ENCODE measurements around the gene FAM13A.

DNA sequence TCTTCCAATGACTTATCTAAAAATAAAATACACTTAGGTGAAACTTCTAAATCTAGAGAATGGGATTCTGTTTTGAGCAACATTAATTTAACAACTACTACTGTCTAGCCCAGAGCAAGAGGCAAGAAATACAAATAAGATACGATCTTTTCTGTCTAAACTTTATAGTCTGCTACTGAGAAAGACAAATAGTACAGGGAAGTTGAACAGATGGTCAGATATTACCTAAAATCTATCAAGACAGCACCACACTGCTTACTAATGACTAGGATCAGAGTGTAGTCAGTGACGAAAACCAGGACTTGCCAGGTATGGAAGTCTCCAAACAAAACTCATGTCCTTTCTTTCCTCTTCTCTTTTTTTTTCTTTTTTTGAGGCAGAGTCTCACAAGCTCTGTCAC is 7.1 kb downstream of the FAM13A start:
- TF ChIP-seq, protein P1, sequence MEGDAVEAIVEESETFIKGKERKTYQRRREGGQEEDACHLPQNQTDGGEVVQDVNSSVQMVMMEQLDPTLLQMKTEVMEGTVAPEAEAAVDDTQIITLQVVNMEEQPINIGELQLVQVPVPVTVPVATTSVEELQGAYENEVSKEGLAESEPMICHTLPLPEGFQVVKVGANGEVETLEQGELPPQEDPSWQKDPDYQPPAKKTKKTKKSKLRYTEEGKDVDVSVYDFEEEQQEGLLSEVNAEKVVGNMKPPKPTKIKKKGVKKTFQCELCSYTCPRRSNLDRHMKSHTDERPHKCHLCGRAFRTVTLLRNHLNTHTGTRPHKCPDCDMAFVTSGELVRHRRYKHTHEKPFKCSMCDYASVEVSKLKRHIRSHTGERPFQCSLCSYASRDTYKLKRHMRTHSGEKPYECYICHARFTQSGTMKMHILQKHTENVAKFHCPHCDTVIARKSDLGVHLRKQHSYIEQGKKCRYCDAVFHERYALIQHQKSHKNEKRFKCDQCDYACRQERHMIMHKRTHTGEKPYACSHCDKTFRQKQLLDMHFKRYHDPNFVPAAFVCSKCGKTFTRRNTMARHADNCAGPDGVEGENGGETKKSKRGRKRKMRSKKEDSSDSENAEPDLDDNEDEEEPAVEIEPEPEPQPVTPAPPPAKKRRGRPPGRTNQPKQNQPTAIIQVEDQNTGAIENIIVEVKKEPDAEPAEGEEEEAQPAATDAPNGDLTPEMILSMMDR (IDR thresholded peaks at IDR 0.05; ENCODE audit: poor library complexity, severe bottlenecking), result no peak
- TF ChIP-seq POLR2AphosphoS5 (IDR thresholded peaks at IDR 0.05) (no peak), MXI1 (conservative IDR thresholded peaks at IDR 0.05; ENCODE audit: poor library complexity, severe bottlenecking) (no peak), EP300 (conservative IDR thresholded peaks at IDR 0.05; ENCODE audit: poor library complexity, severe bottlenecking) (no peak)
- TF ChIP-seq, protein P2, sequence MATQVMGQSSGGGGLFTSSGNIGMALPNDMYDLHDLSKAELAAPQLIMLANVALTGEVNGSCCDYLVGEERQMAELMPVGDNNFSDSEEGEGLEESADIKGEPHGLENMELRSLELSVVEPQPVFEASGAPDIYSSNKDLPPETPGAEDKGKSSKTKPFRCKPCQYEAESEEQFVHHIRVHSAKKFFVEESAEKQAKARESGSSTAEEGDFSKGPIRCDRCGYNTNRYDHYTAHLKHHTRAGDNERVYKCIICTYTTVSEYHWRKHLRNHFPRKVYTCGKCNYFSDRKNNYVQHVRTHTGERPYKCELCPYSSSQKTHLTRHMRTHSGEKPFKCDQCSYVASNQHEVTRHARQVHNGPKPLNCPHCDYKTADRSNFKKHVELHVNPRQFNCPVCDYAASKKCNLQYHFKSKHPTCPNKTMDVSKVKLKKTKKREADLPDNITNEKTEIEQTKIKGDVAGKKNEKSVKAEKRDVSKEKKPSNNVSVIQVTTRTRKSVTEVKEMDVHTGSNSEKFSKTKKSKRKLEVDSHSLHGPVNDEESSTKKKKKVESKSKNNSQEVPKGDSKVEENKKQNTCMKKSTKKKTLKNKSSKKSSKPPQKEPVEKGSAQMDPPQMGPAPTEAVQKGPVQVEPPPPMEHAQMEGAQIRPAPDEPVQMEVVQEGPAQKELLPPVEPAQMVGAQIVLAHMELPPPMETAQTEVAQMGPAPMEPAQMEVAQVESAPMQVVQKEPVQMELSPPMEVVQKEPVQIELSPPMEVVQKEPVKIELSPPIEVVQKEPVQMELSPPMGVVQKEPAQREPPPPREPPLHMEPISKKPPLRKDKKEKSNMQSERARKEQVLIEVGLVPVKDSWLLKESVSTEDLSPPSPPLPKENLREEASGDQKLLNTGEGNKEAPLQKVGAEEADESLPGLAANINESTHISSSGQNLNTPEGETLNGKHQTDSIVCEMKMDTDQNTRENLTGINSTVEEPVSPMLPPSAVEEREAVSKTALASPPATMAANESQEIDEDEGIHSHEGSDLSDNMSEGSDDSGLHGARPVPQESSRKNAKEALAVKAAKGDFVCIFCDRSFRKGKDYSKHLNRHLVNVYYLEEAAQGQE (IDR thresholded peaks at IDR 0.05; ENCODE audit: borderline replicate concordance), result no peak
